Heart right ventricle (tissue), 16 donors: Measurements from ENCODE around the gene GALNTL6. TPM values are rescaled to one million over a fixed set of nuclear protein-coding genes. Genes with fewer than 3 reads are reported as not detected.

Source experiments
- ATAC-seq, 8 donors: fragments of 200-7000 bp; cut with Tn5 transposase; one replicate each; pipeline ENCODE4 v1.9.1; 2020; ENCODE audit warnings: mild to moderate bottlenecking in 8 of 8, moderate library complexity in 8 of 8, moderate number of reproducible peaks in 1 of 8
- DNase-seq, 2 donors: peaks; one replicate each; pipeline ENCODE4 v3.0.0-alpha.2; 2020
- H3K27ac ChIP-seq, 10 donors: fragments of 200-600 bp; sonication (generic) in 2 of 10; one replicate each; pipeline versions ENCODE4 v1.5.0 to v1.8.0; 2020 to 2022; ENCODE audit warnings: mild to moderate bottlenecking in 3 of 10
- H3K27me3 ChIP-seq, 7 donors: fragments of 200-600 bp; one replicate each; pipeline ENCODE4 v1.8.0; 2021 to 2022; ENCODE audit warnings: mild to moderate bottlenecking in 2 of 7
- H3K36me3 ChIP-seq, 9 donors: fragments of 200-600 bp; sonication (generic) in 1 of 9; one replicate each; pipeline versions ENCODE4 v1.5.0 to v1.8.0; 2020 to 2022; ENCODE audit warnings: mild to moderate bottlenecking in 2 of 9
- H3K4me1 ChIP-seq, 9 donors: fragments of 200-600 bp; sonication (generic) in 1 of 9; one replicate each; pipeline versions ENCODE4 v1.5.0 to v1.8.0; 2020 to 2022; ENCODE audit warnings: mild to moderate bottlenecking in 4 of 9
- H3K4me3 ChIP-seq, 10 donors: fragments of 200-600 bp; sonication (generic) in 2 of 10; one replicate each; pipeline versions ENCODE4 v1.5.0 to v1.8.0; 2020 to 2022; ENCODE audit warnings: mild to moderate bottlenecking in 7 of 10, moderate library complexity in 2 of 10
- H3K9me3 ChIP-seq, 11 donors: fragments of 200-600 bp in 10 of 11; sonication (generic) in 2 of 11; one replicate each; pipeline versions ENCODE4 v1.5.0 to v1.8.0; 2013 to 2022; ENCODE audit warnings: mild to moderate bottlenecking in 2 of 11, control low read depth in 1 of 11, moderate library complexity in 1 of 11
- CTCF ChIP-seq, 9 donors: fragments of 200-600 bp; sonication (generic) in 2 of 9; IDR thresholded peaks; one replicate each; pipeline versions ENCODE4 v1.5.0 to v1.8.0; 2021 to 2022; ENCODE audit warnings: antibody characterized with exemption in 9 of 9, mild to moderate bottlenecking in 5 of 9, moderate library complexity in 1 of 9
- WGBS, 2 donors: extraction: QIAGEN DNeasy Blood & Tissue Kit; methylation state at CpG; one replicate each; pipeline ENCODE4 v1.1.7; 2013; ENCODE audit warnings: inconsistent platforms in 1 of 2; 5-methylcytosine and 5-hydroxymethylcytosine counted together
- intact Hi-C, 10 donors: fragments of 100-400 bp; cut with DNase I; formaldehyde crosslinking; loops; one replicate each; pipeline versions ENCODE4 v1.11.1 to v1.14.2; 2022
- long read RNA-seq, 3 donors: library from polyadenylated mRNA; unstranded; transcript quantifications; one replicate each; pipeline ENCODE4 v2.0.0, GENCODE V29; 2020 to 2021
- polyA plus RNA-seq, 2 donors: library from polyadenylated mRNA; stranded (reverse); fragments of 200-250 nt; gene quantifications; one replicate each; pipeline ENCODE4 v1.2.3, GENCODE V29; 2013
- total RNA-seq, 10 donors: library from RNA; stranded (reverse); fragmentation: NEBNext Ultra II Directional in 3 of 10; extraction: Animal tissue kit (Norgen Biotek cat#: 25700) in 3 of 10; gene quantifications; one replicate each; pipeline versions ENCODE4 v1.2.1 to v1.2.4, GENCODE V29; 2021 to 2023
- donor health status: Arrhythmogenic right ventricular cardiomyopathy.
- donor health status: ischemic (EF 13 %, LVEDD 7.1; RV severe dilation, severe dysfunction).
- donor health status: healthy with polysubstance abuse.
- donor health status: DM: no; HTN: yes; CAD: no.
- donor health status: DM: no; HTN: no; CAD: no.
- donor health status: ischemic (EF 25% LVEDD 6.9; RV normal size, moderate dysfunction).
- donor health status: ischemic (EF 25% LVEDD 5.7; RV mildly dilated, moderate dysfunction).
- donor health status: healthy.
- donor health status: DM: yes; HTN: yes; CAD: no.
- donor health status: Ischemic cardiomyopathy.
- donor health status: ischemic (EF 35%, LVEDD 5.7; RV mildly dilated, moderate dysfunction).
- donor health status: nonischemic (EF 11% LVEDD 7.7; RV severe dilation, severe dysfunction).
- donor health status: DM: yes; HTN: yes; CAD: no.
- donor health status: PGD.
- donor health status: ischemic (EF 29% LVEDD 5.4; RV normal size, mild dysfunction).
- donor health status: nonischemic (EF 23%, LVEDD 6.1; RV moderate dilation, normal function).

GALNTL6 gene
- total RNA-seq (1 to 10 TPM in 2 of 10 donors, under 1 TPM in 3, not detected in 5; 0.14 to 2.6 (median 0.64) TPM), polyA plus RNA-seq (under 1 TPM in 1 of 2 donors, not detected in 1; 0.23 TPM)
- long read RNA-seq, donor 1, partial matches to known transcripts, result 0 of 1 reads
- long read RNA-seq, donor 1, other reads (novel, unspliced or antisense), result 1 of 1 reads
- long read RNA-seq, donor 2, partial matches to known transcripts, result 0 of 3 reads
- long read RNA-seq, donor 2, other reads (novel, unspliced or antisense), result 3 of 3 reads
- long read RNA-seq, donor 3, result 0 reads

- Histone ChIP-seq H3K36me3 (no peaks in the 10 kb centered on the region), H3K9me3 (no peaks in the 10 kb centered on the region), H3K4me1 (peaks cover 0 to 15% (median 4%) of the 10 kb centered on the region in 9 donors), H3K27me3 (peaks cover 0 to 46% (median 38%) of the 10 kb centered on the region in 7 donors), H3K27ac (no peak within 1 kb of the TSS), H3K4me3 (peak within 1 kb of the TSS in 8 of 10 donors; percentile 28 to 44 (median 42))
- DNase-seq (peak in 1 of 2 donors; percentile 9), ATAC-seq (peak in 6 of 8 donors; percentile 14 to 71 (median 55))
- 0 to 2% methylated on average over 81 to 83 of the region's 83 CpGs for WGBS, 2 donors
- intact Hi-C loops, result no loop called here
- TF ChIP-seq CTCF (IDR thresholded peaks at IDR 0.05), result no peak
Observed at GRCh38 chr4:171812665-171813525, at the start of gene GALNTL6. Gene GALNTL6 (plus strand): TSS chr4:171813404.

GRCh38 chr4:171765514-171765913 lies 47.7 kb upstream of the GALNTL6 start:
- Histone ChIP-seq H3K9me3 (peaks cover 0 to 22% (median 0%) of the 10 kb centered on the region in 11 donors), H3K27me3 (no peaks in the 10 kb centered on the region), H3K36me3 (no peaks in the 10 kb centered on the region), H3K27ac (no peak overlapping the region), H3K4me3 (no peak overlapping the region), H3K4me1 (no peaks in the 10 kb centered on the region)
- intact Hi-C loops, result no loop called here
- ATAC-seq (no peak), DNase-seq (no peak)
- TF ChIP-seq CTCF (IDR thresholded peaks at IDR 0.05), result no peak

GRCh38 chr4:171774642-171775190 lies 38.5 kb upstream of the GALNTL6 start:
- no peaks in the 10 kb centered on the region for H3K36me3 ChIP-seq
- DNase-seq, result no peak
- no peak overlapping the region for H3K4me3 ChIP-seq
- intact Hi-C loops, result loop anchor here in 1 of 10 donors (1.0 kb wide), 1 partner anchor 10 kb away; no protein-coding TSS in a partner anchor
- ATAC-seq, result no peak
- H3K4me1 ChIP-seq, result no peaks in the 10 kb centered on the region
- no peak for TF ChIP-seq CTCF (IDR thresholded peaks at IDR 0.05)
- H3K9me3 ChIP-seq, result peaks cover 0 to 17% (median 0%) of the 10 kb centered on the region in 11 donors
- 86 to 88% methylated on average over 6 of the region's 6 CpGs for WGBS, 2 donors
- H3K27ac ChIP-seq, result no peak overlapping the region
- H3K27me3 ChIP-seq, result no peaks in the 10 kb centered on the region

GRCh38 chr4:171779301-171779700 lies 33.9 kb upstream of the GALNTL6 start:
- no peaks in the 10 kb centered on the region for H3K27me3 ChIP-seq
- no peak for ATAC-seq

More at GRCh38 chr4:171779301-171779700, 33.9 kb upstream of the GALNTL6 start:
- Histone ChIP-seq H3K4me1 (no peaks in the 10 kb centered on the region), H3K4me3 (no peak overlapping the region), H3K36me3 (no peaks in the 10 kb centered on the region), H3K9me3 (peaks cover 0 to 24% (median 0%) of the 10 kb centered on the region in 11 donors), H3K27ac (no peak overlapping the region)
- WGBS, 2 donors, result 87 to 89% methylated on average over 5 of the region's 5 CpGs
- intact Hi-C loops, result no loop called here
- no peak for DNase-seq
- TF ChIP-seq CTCF (IDR thresholded peaks at IDR 0.05), result no peak
